HepG2 (cell line): ENCODE measurements around the gene CDK12. TPM values are rescaled to one million over a fixed set of nuclear protein-coding genes. Genes with fewer than 3 reads are reported as not detected.
A peak's percentile ranks its signal among the peaks of the same experiment; 100 is the strongest.

Experiments used
- ATF7-NPFF ChIP-seq: sonication (generic); formaldehyde crosslinking; IDR thresholded peaks from 2 replicates; pipeline ENCODE4 v1.8.1; 2023; ENCODE audit warnings: mild to moderate bottlenecking, low read depth, missing genetic modification reagents, moderate library complexity
- BCLAF1 ChIP-seq: fragments of 450-650 bp; IDR thresholded peaks from 2 replicates; pipeline ENCODE4 v1.6.1; 2017; ENCODE audit warnings: mild to moderate bottlenecking
- DNMT3B ChIP-seq: conservative IDR thresholded peaks from 2 replicates; pipeline ENCODE4 v1.6.1; 2016; ENCODE audit warnings: missing biosample characterization, control low read depth
- DPF2 ChIP-seq: sonication (generic); formaldehyde crosslinking; IDR thresholded peaks from 2 replicates; pipeline ENCODE4 v1.4.0; 2020; ENCODE audit warnings: mild to moderate bottlenecking, low read depth, missing genetic modification reagents, borderline replicate concordance
- NR2F2 ChIP-seq: IDR thresholded peaks from 2 replicates; pipeline ENCODE4 v1.6.1; 2012; ENCODE audit warnings: low read depth, inconsistent platforms, borderline replicate concordance
- RERE ChIP-seq: IDR thresholded peaks from 2 replicates; pipeline ENCODE4 v1.6.1; 2016; ENCODE audit warnings: low read depth, missing genetic modification reagents, missing compliant biosample characterization
- RXRB ChIP-seq: IDR thresholded peaks from 2 replicates; pipeline ENCODE4 v1.6.1; 2016; ENCODE audit warnings: borderline replicate concordance, missing genetic modification reagents, missing compliant biosample characterization
- SMAD1 ChIP-seq: sonication (generic); formaldehyde crosslinking; IDR thresholded peaks from 2 replicates; pipeline ENCODE4 v1.4.0; 2020; ENCODE audit warnings: missing genetic modification reagents, low read depth, mild to moderate bottlenecking, borderline replicate concordance
- ZNF354B ChIP-seq: sonication (generic); formaldehyde crosslinking; IDR thresholded peaks from 2 replicates; pipeline ENCODE4 v1.8.0; 2022; ENCODE audit warnings: mild to moderate bottlenecking, missing genetic modification reagents
- ZNF530 ChIP-seq: sonication (generic); formaldehyde crosslinking; IDR thresholded peaks from 2 replicates; pipeline ENCODE4 v1.5.0; 2020; ENCODE audit warnings: low read depth, mild to moderate bottlenecking, missing genetic modification reagents
- ZNF607 ChIP-seq: sonication (generic); formaldehyde crosslinking; IDR thresholded peaks from 2 replicates; pipeline ENCODE4 v1.5.1; 2020; ENCODE audit warnings: missing genetic modification reagents, mild to moderate bottlenecking, borderline replicate concordance
- ZNF609 ChIP-seq: sonication (generic); formaldehyde crosslinking; IDR thresholded peaks from 2 replicates; pipeline ENCODE4 v1.4.0; 2020; ENCODE audit warnings: mild to moderate bottlenecking, missing genetic modification reagents, borderline replicate concordance
- polyA plus RNA-seq, 8 experiments: library from polyadenylated mRNA; depleted of rRNA in 3 of 8; stranded (reverse) in 7 of 8; unstranded in 1 of 8; fragments of >200 nt; fragmentation: Illumina TruSeq in 4 of 8; extraction: Trizol in 4 of 8; gene quantifications; 2 replicates each; pipeline versions ENCODE4 v1.2.1 to v1.2.3, GENCODE V29; 2011 to 2016; ENCODE audit warnings: low read depth in 4 of 8, missing spikeins in 1 of 8, mixed read lengths in 1 of 8; ENCODE audit not compliant: insufficient read depth in 1 of 8
- total RNA-seq, 5 experiments: library from RNA; depleted of rRNA; stranded (reverse); fragments of >200 nt; fragmentation: Illumina TruSeq; extraction: Trizol; gene quantifications; 2 replicates each; pipeline ENCODE4 v1.2.3, GENCODE V29; 2016; ENCODE audit warnings: low read depth in 1 of 5
- TF ChIP-seq, protein P1 (sequence below): IDR thresholded peaks from 2 replicates; pipeline ENCODE4 v1.6.1; 2016; ENCODE audit warnings: low read depth

CDK12 gene
- total and polyA plus RNA-seq, 2 of the 13 experiments (the other 11 are each of a cell fraction or from before 2014, with no cell fraction given): 24.0 to 88.6 TPM

GRCh38 chr17:39573447-39574298 is 112.4 kb downstream of the CDK12 start (continued):
- TF ChIP-seq BCLAF1 (no peak), SMAD1 (peak; percentile 67; the same call in 1 of the 2 replicates), DNMT3B (no peak), ATF7-NPFF (CRISPR knock-in tag) (no peak), ZNF607 (CRISPR knock-in tag) (no peak), ZNF530 (CRISPR knock-in tag) (no peak), ZNF354B (CRISPR knock-in tag) (no peak), ZNF609 (no peak), RERE (CRISPR knock-in tag) (no peak), RXRB (CRISPR knock-in tag) (no peak), DPF2 (no peak), NR2F2 (no peak)
- TF ChIP-seq, protein P1, sequence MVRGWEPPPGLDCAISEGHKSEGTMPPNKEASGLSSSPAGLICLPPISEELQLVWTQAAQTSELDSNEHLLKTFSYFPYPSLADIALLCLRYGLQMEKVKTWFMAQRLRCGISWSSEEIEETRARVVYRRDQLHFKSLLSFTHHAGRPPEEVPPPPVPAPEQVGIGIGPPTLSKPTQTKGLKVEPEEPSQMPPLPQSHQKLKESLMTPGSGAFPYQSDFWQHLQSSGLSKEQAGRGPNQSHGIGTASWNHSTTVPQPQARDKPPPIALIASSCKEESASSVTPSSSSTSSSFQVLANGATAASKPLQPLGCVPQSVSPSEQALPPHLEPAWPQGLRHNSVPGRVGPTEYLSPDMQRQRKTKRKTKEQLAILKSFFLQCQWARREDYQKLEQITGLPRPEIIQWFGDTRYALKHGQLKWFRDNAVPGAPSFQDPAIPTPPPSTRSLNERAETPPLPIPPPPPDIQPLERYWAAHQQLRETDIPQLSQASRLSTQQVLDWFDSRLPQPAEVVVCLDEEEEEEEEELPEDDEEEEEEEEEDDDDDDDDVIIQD (CRISPR knock-in tag): no peak
